Panc1 (cell line): ENCODE data around the gene JMJD1C. TPM values are rescaled to one million over a fixed set of nuclear protein-coding genes. Genes with fewer than 3 reads are reported as not detected.

Experiments
- ATAC-seq: fragments of 200-7000 bp; cut with Tn5 transposase; 2 replicates; pipeline ENCODE4 v1.9.1; 2020; ENCODE audit warnings: mild to moderate bottlenecking, moderate library complexity
- BruUV-seq: library from RNA; stranded (reverse); fragments of 400-500 nt; replicated peaks from 2 replicates; lab custom pipeline; 2021; lab: Mats Ljungman, UMichigan
- CTCF ChIA-PET: fragments of 300-600 bp; sonication (Branson Sonifier 250); formaldehyde crosslinking; loops from one replicate; lab custom pipeline; 2022; ENCODE audit warnings: antibody characterized with exemption; lab: Charles Lee
- POLR2A ChIA-PET: fragments of 300-600 bp; sonication (Branson Sonifier 250); formaldehyde crosslinking; loops from one replicate; lab custom pipeline; 2022; ENCODE audit warnings: antibody characterized with exemption; lab: Charles Lee
- DNase-seq: peaks from one replicate; pipeline ENCODE4 v3.0.0-alpha.2; 2010; ENCODE audit warnings: low read depth, low spot score
- H3K27ac ChIP-seq: 2 replicates; pipeline ENCODE4 v1.5.1; 2011; ENCODE audit warnings: mild to moderate bottlenecking, low read length, inconsistent platforms
- H3K27me3 ChIP-seq: fragments of 200-500 bp; sonication (Bioruptor generic); 2 replicates; pipeline ENCODE4 v1.6.0; 2014; ENCODE audit warnings: low read length, inconsistent platforms; ENCODE audit not compliant: control insufficient read depth, insufficient read depth
- H3K36me3 ChIP-seq: fragments of 200-500 bp; sonication (Bioruptor generic); 2 replicates; pipeline ENCODE4 v1.5.1; 2014; ENCODE audit warnings: inconsistent platforms, mild to moderate bottlenecking, low read length, moderate library complexity; ENCODE audit not compliant: control insufficient read depth, insufficient read depth
- H3K4me1 ChIP-seq: 2 replicates; pipeline ENCODE4 v1.5.1; 2011; ENCODE audit warnings: inconsistent platforms, mild to moderate bottlenecking, low read length, moderate library complexity; ENCODE audit not compliant: control insufficient read depth, insufficient read depth
- H3K4me3 ChIP-seq, 2 experiments: 2 replicates each; pipeline ENCODE4 v1.5.1; 2011 to 2012; ENCODE audit warnings: low read depth in 2 of 2, low read length in 2 of 2, mild to moderate bottlenecking in 2 of 2, inconsistent platforms in 1 of 2, moderate library complexity in 1 of 2
- H3K9me3 ChIP-seq: fragments of 200-500 bp; sonication (Bioruptor generic); 2 replicates; pipeline ENCODE4 v1.5.1; 2014; ENCODE audit warnings: low read depth, mild to moderate bottlenecking, inconsistent platforms, low read length, moderate library complexity; ENCODE audit not compliant: control insufficient read depth, insufficient read depth
- POLR2AphosphoS5 ChIP-seq: IDR thresholded peaks from 2 replicates; pipeline ENCODE4 v1.6.1; 2012; ENCODE audit warnings: mild to moderate bottlenecking, low read depth, low read length, moderate library complexity
- REST ChIP-seq, 2 experiments: IDR thresholded peaks; 2 replicates each; pipeline ENCODE4 v1.6.1; 2011 to 2012; ENCODE audit warnings: low read depth in 2 of 2, control low read depth in 1 of 2, low read length in 1 of 2, mild to moderate bottlenecking in 1 of 2, moderate library complexity in 1 of 2; ENCODE audit not compliant: insufficient read depth in 1 of 2
- SIN3A ChIP-seq: IDR thresholded peaks from 2 replicates; pipeline ENCODE4 v1.6.1; 2012; ENCODE audit warnings: low read depth, mild to moderate bottlenecking, low read length, moderate library complexity, borderline replicate concordance; ENCODE audit not compliant: insufficient read depth
- TCF7L2 ChIP-seq: IDR thresholded peaks from 2 replicates; pipeline ENCODE4 v1.6.1; 2011; ENCODE audit warnings: mild to moderate bottlenecking, low read depth, low read length, inconsistent platforms
- in situ Hi-C: cut with HindIII; loops from 2 replicates; pipeline ENCODE4 v1.10.0; 2016; ENCODE audit warnings: low sequenced_read_pairs, low pct_unique_long_range_greater_than_20kb
- intact Hi-C: fragments of 100-400 bp; cut with micrococcal nuclease; formaldehyde crosslinking; loops from one replicate; pipeline ENCODE4 v1.10.0; 2022; ENCODE audit not compliant: unreplicated experiment
- total RNA-seq: library from RNA; stranded (reverse); gene quantifications from one replicate; pipeline ENCODE4 v1.2.1, GENCODE V29; 2021; ENCODE audit not compliant: unreplicated experiment
- TF ChIP-seq, protein P1 (sequence below): fragments of 450-650 bp; IDR thresholded peaks from 2 replicates; pipeline ENCODE4 v1.5.1; 2017; ENCODE audit warnings: mild to moderate bottlenecking

Gene JMJD1C
- total RNA-seq, 1 experiment from 2014 or later: 88.3 TPM

- DNase-seq (no peak), ATAC-seq (peak; percentile 82)
- no peaks in the 10 kb centered on the region for H3K27me3 ChIP-seq
- H3K36me3 ChIP-seq: no peaks in the 10 kb centered on the region
- in situ Hi-C loops: no loop called here
- peak overlapping the region; percentile 87 for H3K27ac ChIP-seq
- intact Hi-C loops: no loop called here
- ChIA-PET CTCF (interaction anchor here (0.5 kb wide), 1 partner anchor 103 kb away, joined by 6 read pairs; no protein-coding TSS in a partner anchor), POLR2A (interaction anchor here (0.7 kb wide), 1 partner anchor 25 kb away, joined by 3 read pairs; no protein-coding TSS in a partner anchor)
- TF ChIP-seq POLR2AphosphoS5 (no peak), TCF7L2 (no peak), REST (IDR thresholded peaks at IDR 0.05; ENCODE audit: insufficient read depth in 1 of 2, low read depth in 2 of 2, low read length in 1 of 2) (no peak)
- BruUV-seq: no TSS peak
- peak overlapping the region in 1 of 2 experiments; percentile 15; a peak in 2 of 4 replicates for H3K4me3 ChIP-seq
- H3K9me3 ChIP-seq: peaks cover 4% of the 10 kb centered on the region; the same call in 1 of the 2 replicates
- peaks cover 55% of the 10 kb centered on the region for H3K4me1 ChIP-seq
Measured at GRCh38 chr10:63515002-63515763, 49.4 kb upstream of the JMJD1C start.

- DNase-seq (no peak), ATAC-seq (no peak)
- ChIA-PET POLR2A (no interaction called here), CTCF (no interaction called here)
- BruUV-seq: no TSS peak
- Histone ChIP-seq H3K27me3 (no peaks in the 10 kb centered on the region), H3K36me3 (no peaks in the 10 kb centered on the region), H3K27ac (peak overlapping the region; percentile 6; the same call in 1 of the 2 replicates), H3K9me3 (no peaks in the 10 kb centered on the region), H3K4me1 (peaks cover 9% of the 10 kb centered on the region), H3K4me3 (no peak overlapping the region)
- intact Hi-C loops (no loop called here), in situ Hi-C loops (no loop called here)
- TF ChIP-seq POLR2AphosphoS5: no peak
- no peak for TF ChIP-seq TCF7L2
- TF ChIP-seq, protein P1, sequence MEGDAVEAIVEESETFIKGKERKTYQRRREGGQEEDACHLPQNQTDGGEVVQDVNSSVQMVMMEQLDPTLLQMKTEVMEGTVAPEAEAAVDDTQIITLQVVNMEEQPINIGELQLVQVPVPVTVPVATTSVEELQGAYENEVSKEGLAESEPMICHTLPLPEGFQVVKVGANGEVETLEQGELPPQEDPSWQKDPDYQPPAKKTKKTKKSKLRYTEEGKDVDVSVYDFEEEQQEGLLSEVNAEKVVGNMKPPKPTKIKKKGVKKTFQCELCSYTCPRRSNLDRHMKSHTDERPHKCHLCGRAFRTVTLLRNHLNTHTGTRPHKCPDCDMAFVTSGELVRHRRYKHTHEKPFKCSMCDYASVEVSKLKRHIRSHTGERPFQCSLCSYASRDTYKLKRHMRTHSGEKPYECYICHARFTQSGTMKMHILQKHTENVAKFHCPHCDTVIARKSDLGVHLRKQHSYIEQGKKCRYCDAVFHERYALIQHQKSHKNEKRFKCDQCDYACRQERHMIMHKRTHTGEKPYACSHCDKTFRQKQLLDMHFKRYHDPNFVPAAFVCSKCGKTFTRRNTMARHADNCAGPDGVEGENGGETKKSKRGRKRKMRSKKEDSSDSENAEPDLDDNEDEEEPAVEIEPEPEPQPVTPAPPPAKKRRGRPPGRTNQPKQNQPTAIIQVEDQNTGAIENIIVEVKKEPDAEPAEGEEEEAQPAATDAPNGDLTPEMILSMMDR: no peak
- TF ChIP-seq REST (IDR thresholded peaks at IDR 0.05; ENCODE audit: insufficient read depth in 1 of 2, low read depth in 2 of 2, low read length in 1 of 2): no peak
- no peak for TF ChIP-seq SIN3A
Measured at GRCh38 chr10:63506554-63506953, 40.8 kb upstream of the JMJD1C start.
